H1 (cell line): Measurements from ENCODE around the gene PHRF1. TPM values are rescaled to one million over a fixed set of nuclear protein-coding genes. Genes with fewer than 3 reads are reported as not detected.

ENCODE experiments used
- CTCF ChIA-PET: fragments of 300-600 bp; sonication (Branson Sonifier 250); formaldehyde crosslinking; loops from one replicate; lab custom pipeline; 2021; ENCODE audit not compliant: partially characterized antibody; lab: Charles Lee
- POLR2A ChIA-PET: fragments of 300-600 bp; sonication (Branson Sonifier 250); formaldehyde crosslinking; loops from one replicate; lab custom pipeline; 2021; ENCODE audit warnings: inconsistent platforms; ENCODE audit not compliant: partially characterized antibody; lab: Charles Lee
- DNase-seq, 2 experiments: peaks; one replicate each; pipeline versions ENCODE4 v3.0.0 to v3.0.0-alpha.2; 2010 to 2022; ENCODE audit warnings: low spot score in 2 of 2, low read depth in 1 of 2, mixed read lengths in 1 of 2
- FAIRE-seq: peaks from 2 replicates; lab custom pipeline; 2011; peaks lifted over from hg19 to GRCh38; lab: Jason Lieb, UNC
- H2AFZ ChIP-seq: 2 replicates; pipeline ENCODE4 v1.8.1; 2012; ENCODE audit warnings: low read length, inconsistent platforms
- H2AK5ac ChIP-seq: 2 replicates; pipeline ENCODE4 v1.6.1; 2013; ENCODE audit warnings: low read depth, low read length
- H2BK120ac ChIP-seq: replicated peaks from 2 replicates; pipeline ENCODE3; 2013; ENCODE audit warnings: low read depth, low read length, inconsistent platforms
- H2BK12ac ChIP-seq: 2 replicates; pipeline ENCODE4 v1.6.1; 2013; ENCODE audit warnings: low read depth, low read length
- H2BK15ac ChIP-seq: 2 replicates; pipeline ENCODE4 v1.6.1; 2013; ENCODE audit warnings: low read length
- H2BK20ac ChIP-seq: 2 replicates; pipeline ENCODE4 v1.6.1; 2013; ENCODE audit warnings: low read length
- H2BK5ac ChIP-seq: 2 replicates; pipeline ENCODE4 v1.6.1; 2013; ENCODE audit warnings: low read depth, low read length
- H3K14ac ChIP-seq: 2 replicates; pipeline ENCODE4 v1.6.1; 2013; ENCODE audit warnings: inconsistent platforms; ENCODE audit not compliant: insufficient read length
- H3K18ac ChIP-seq: 2 replicates; pipeline ENCODE4 v1.6.1; 2013; ENCODE audit warnings: low read length; ENCODE audit errors: extremely low read depth
- H3K23ac ChIP-seq: 2 replicates; pipeline ENCODE4 v1.6.1; 2013; ENCODE audit warnings: inconsistent platforms; ENCODE audit not compliant: insufficient read length
- H3K23me2 ChIP-seq: 2 replicates; pipeline ENCODE4 v1.6.1; 2013; ENCODE audit warnings: low read depth, low read length
- H3K27ac ChIP-seq: 2 replicates; pipeline ENCODE4 v1.6.1; 2011; ENCODE audit warnings: low read depth, low read length, inconsistent platforms
- H3K27me3 ChIP-seq, 4 experiments: replicated peaks in 1 of 4; 1 replicate in 1 of 4; 2 replicates in 3 of 4; pipeline versions ENCODE4 v1.6.1 to v1.8.1; 2011 to 2013; ENCODE audit warnings: low read length in 3 of 4, mild to moderate bottlenecking in 3 of 4, inconsistent platforms in 2 of 4, mixed read lengths in 2 of 4, moderate library complexity in 1 of 4; ENCODE audit not compliant: control insufficient read depth in 3 of 4, insufficient read depth in 3 of 4; ENCODE audit errors: extremely low read depth in 1 of 4
- H3K36me3 ChIP-seq, 4 experiments: 2 replicates each; pipeline versions ENCODE4 v1.6.1 to v1.8.1; 2011 to 2013; ENCODE audit warnings: mild to moderate bottlenecking in 4 of 4, low read length in 3 of 4, moderate library complexity in 2 of 4, control low read depth in 1 of 4, inconsistent platforms in 1 of 4; ENCODE audit not compliant: insufficient read depth in 4 of 4, control insufficient read depth in 2 of 4
- H3K4ac ChIP-seq: replicated peaks from 2 replicates; pipeline ENCODE3; 2013; ENCODE audit warnings: low read length, low read depth, mixed read lengths, inconsistent platforms; ENCODE audit not compliant: insufficient read length
- H3K4me1 ChIP-seq, 4 experiments: replicated peaks in 1 of 4; 1 replicate in 1 of 4; 2 replicates in 3 of 4; pipeline versions ENCODE4 v1.6.1 to v1.8.1; 2011 to 2013; ENCODE audit warnings: low read length in 3 of 4, inconsistent platforms in 2 of 4, mixed read lengths in 1 of 4; ENCODE audit not compliant: insufficient read depth in 4 of 4, control insufficient read depth in 3 of 4
- H3K4me2 ChIP-seq, 2 experiments: 2 replicates each; pipeline versions ENCODE4 v1.6.1 to v1.8.1; 2011 to 2013; ENCODE audit warnings: low read depth in 2 of 2, low read length in 2 of 2, control low read depth in 1 of 2, inconsistent platforms in 1 of 2, mild to moderate bottlenecking in 1 of 2; ENCODE audit not compliant: insufficient read depth in 1 of 2
- H3K4me3 ChIP-seq, 4 experiments: fragments of 200-600, 300-600 bp in 1 of 4; sonication (generic), shearing (Covaris generic), sonication (Bioruptor Twin) in 1 of 4; 2 replicates each; pipeline versions ENCODE4 v1.5.1 to v1.8.1; 2011 to 2016; ENCODE audit warnings: low read length in 4 of 4, low read depth in 3 of 4, control low read depth in 2 of 4, inconsistent platforms in 2 of 4, mild to moderate bottlenecking in 2 of 4, mixed read lengths in 1 of 4, moderate library complexity in 1 of 4; ENCODE audit not compliant: insufficient read depth in 2 of 4; ENCODE audit errors: extremely low read depth in 1 of 4
- H3K56ac ChIP-seq: replicated peaks from 2 replicates; pipeline ENCODE3; 2013; ENCODE audit warnings: low read depth, mild to moderate bottlenecking, mixed read lengths, low read length, inconsistent platforms; ENCODE audit not compliant: insufficient read length
- H3K79me1 ChIP-seq: 2 replicates; pipeline ENCODE4 v1.6.1; 2013; ENCODE audit warnings: low read depth, low read length, control low read depth
- H3K79me2 ChIP-seq, 2 experiments: 2 replicates each; pipeline versions ENCODE4 v1.6.1 to v1.8.1; 2012 to 2013; ENCODE audit warnings: low read length in 2 of 2, mild to moderate bottlenecking in 2 of 2, inconsistent platforms in 1 of 2; ENCODE audit not compliant: insufficient read depth in 2 of 2, control insufficient read depth in 1 of 2
- H3K9ac ChIP-seq, 4 experiments: replicated peaks in 1 of 4; 1 replicate in 1 of 4; 2 replicates in 3 of 4; pipeline versions ENCODE4 v1.6.1 to v1.8.1; 2011 to 2013; ENCODE audit warnings: low read depth in 3 of 4, low read length in 3 of 4, control low read depth in 2 of 4, mild to moderate bottlenecking in 2 of 4, moderate library complexity in 2 of 4, inconsistent platforms in 1 of 4; ENCODE audit errors: extremely low read depth in 1 of 4
- H3K9me3 ChIP-seq, 2 experiments: 2 replicates each; pipeline versions ENCODE4 v1.6.1 to v1.8.1; 2012 to 2013; ENCODE audit warnings: mild to moderate bottlenecking in 2 of 2, moderate library complexity in 2 of 2, control low read depth in 1 of 2, inconsistent platforms in 1 of 2, low read depth in 1 of 2, low read length in 1 of 2, mixed read lengths in 1 of 2; ENCODE audit not compliant: insufficient read depth in 2 of 2
- H4K20me1 ChIP-seq, 2 experiments: replicated peaks in 1 of 2; 2 replicates each; pipeline versions ENCODE3 to v1.8.1; 2011 to 2013; ENCODE audit warnings: inconsistent platforms in 2 of 2, low read length in 2 of 2, mild to moderate bottlenecking in 1 of 2; ENCODE audit not compliant: insufficient read depth in 2 of 2, control insufficient read depth in 1 of 2
- H4K5ac ChIP-seq: 2 replicates; pipeline ENCODE4 v1.6.1; 2013; ENCODE audit warnings: low read length, low read depth, mixed read lengths, inconsistent platforms; ENCODE audit not compliant: insufficient read length
- H4K8ac ChIP-seq: 2 replicates; pipeline ENCODE4 v1.8.0; 2013; ENCODE audit warnings: mild to moderate bottlenecking, moderate library complexity, low read length, inconsistent platforms; ENCODE audit not compliant: insufficient read depth; ENCODE audit errors: extremely low read depth
- H4K91ac ChIP-seq: replicated peaks from 2 replicates; pipeline ENCODE3; 2013; ENCODE audit warnings: low read length, mixed read lengths, inconsistent platforms; ENCODE audit not compliant: insufficient read length
- CTBP2 ChIP-seq: IDR thresholded peaks from 2 replicates; pipeline ENCODE4 v1.7.0; 2011; ENCODE audit warnings: borderline replicate concordance, mild to moderate bottlenecking, moderate library complexity, mixed read lengths, low read length; ENCODE audit not compliant: insufficient read depth, insufficient read length
- MAX ChIP-seq: IDR thresholded peaks from 2 replicates; pipeline ENCODE4 v1.6.1; 2012; ENCODE audit warnings: inconsistent platforms
- NANOG ChIP-seq: IDR thresholded peaks from 2 replicates; pipeline ENCODE4 v1.6.1; 2011; ENCODE audit warnings: low read length, low read depth, mild to moderate bottlenecking, inconsistent platforms; ENCODE audit not compliant: insufficient read depth, poor library complexity, severe bottlenecking
- POU5F1 ChIP-seq: IDR thresholded peaks from 2 replicates; pipeline ENCODE4 v1.6.1; 2011; ENCODE audit warnings: low read depth, mild to moderate bottlenecking, low read length, moderate library complexity
- RAD21 ChIP-seq, 2 experiments: IDR thresholded peaks in 1 of 2; conservative IDR thresholded peaks in 1 of 2; 2 replicates each; pipeline ENCODE4 v1.6.1; 2011; ENCODE audit warnings: low read depth in 2 of 2, low read length in 2 of 2, improper control_type of control experiment in 1 of 2, inconsistent platforms in 1 of 2, mild to moderate bottlenecking in 1 of 2, moderate library complexity in 1 of 2
- SAP30 ChIP-seq: fragments of 300-600 bp; sonication (generic); IDR thresholded peaks from 2 replicates; pipeline ENCODE4 v1.7.1; 2012; ENCODE audit warnings: low read length, moderate library complexity, mild to moderate bottlenecking, inconsistent platforms; ENCODE audit not compliant: insufficient read depth, insufficient replicate concordance
- SIN3A ChIP-seq, 2 experiments: IDR thresholded peaks in 1 of 2; conservative IDR thresholded peaks in 1 of 2; 2 replicates each; pipeline ENCODE4 v1.6.1; 2011 to 2012; ENCODE audit warnings: low read length in 2 of 2, improper control_type of control experiment in 1 of 2, low read depth in 1 of 2, mild to moderate bottlenecking in 1 of 2
- SP2 ChIP-seq: IDR thresholded peaks from 2 replicates; pipeline ENCODE4 v1.6.1; 2012; ENCODE audit warnings: mild to moderate bottlenecking, low read length, inconsistent platforms
- SRF ChIP-seq: IDR thresholded peaks from 2 replicates; pipeline ENCODE4 v1.6.1; 2011; ENCODE audit warnings: mild to moderate bottlenecking, low read depth, low read length, moderate library complexity
- TBP ChIP-seq: IDR thresholded peaks from 2 replicates; pipeline ENCODE4 v1.6.1; 2011; ENCODE audit warnings: low read depth, low read length, improper control_type of control experiment
- WGBS, 2 experiments: shearing (Covaris generic) in 1 of 2; methylation state at CpG; one replicate each; pipeline versions ENCODE4 v1.1.6 to v1.1.7; 2013 to 2015; ENCODE audit warnings: low lambda C conversion rate in 2 of 2, mixed read lengths in 2 of 2, inconsistent platforms in 1 of 2, low coverage in 1 of 2, missing lambda C conversion rate in 1 of 2; ENCODE audit not compliant: insufficient replicate concordance in 2 of 2, insufficient coverage in 1 of 2, insufficient read length in 1 of 2; ENCODE audit errors: extremely low coverage in 1 of 2, missing lambda C conversion rate in 1 of 2; 5-methylcytosine and 5-hydroxymethylcytosine counted together
- polyA plus RNA-seq, 7 experiments: library from polyadenylated mRNA; depleted of rRNA in 3 of 7; stranded (reverse) in 5 of 7; unstranded in 2 of 7; fragments of >200 nt in 5 of 7; fragments of 200-250 nt in 2 of 7; gene quantifications; 1 replicate in 5 of 7; 2 replicates in 1 of 7; 4 replicates in 1 of 7; pipeline versions ENCODE4 v1.2.1 to v1.2.3, GENCODE V29; 2011 to 2013; ENCODE audit warnings: missing spikeins in 2 of 7, mixed read lengths in 2 of 7
- total RNA-seq: library from RNA; stranded (reverse); fragmentation: NEBNext Ultra II Directional; extraction: Animal tissue kit (Norgen Biotek cat#: 25700); gene quantifications from 2 replicates; pipeline ENCODE4 v1.2.1, GENCODE V29; 2021

PHRF1 gene
- total and polyA plus RNA-seq, 2 of the 8 experiments (the other 6 are each of a cell fraction or from before 2014, with no cell fraction given) = 13.4 to 37.3 TPM

GRCh38 chr11:558503-558902 is 17.8 kb upstream of the PHRF1 start:
- Histone ChIP-seq H3K4me3 (no peak overlapping the region), H3K14ac (no peak overlapping the region), H2BK12ac (no peak overlapping the region), H3K36me3 (peaks cover 0 to 8% (median under 1%) of the 10 kb centered on the region in 4 experiments; a peak in 2 of 8 replicates), H2BK20ac (no peak overlapping the region), H2BK5ac (no peak overlapping the region), H4K8ac (no peak overlapping the region), H3K4ac (no peak overlapping the region), H3K27me3 (peaks cover 13 to 29% (median 26%) of the 10 kb centered on the region in 4 experiments), H2BK120ac (no peak overlapping the region), H3K9ac (no peak overlapping the region), H4K5ac (no peak overlapping the region), H3K56ac (no peak overlapping the region), H3K4me2 (no peak overlapping the region), H3K79me2 (peaks cover 0 to 4% of the 10 kb centered on the region in 2 experiments; a peak in 1 of 4 replicates), H3K79me1 (peaks cover 8% of the 10 kb centered on the region), H2AFZ (no peak overlapping the region), H3K18ac (no peak overlapping the region), H4K91ac (no peak overlapping the region), H3K9me3 (no peaks in the 10 kb centered on the region), H3K23ac (no peak overlapping the region), H2BK15ac (no peak overlapping the region; the same call in 1 of the 2 replicates), H4K20me1 (peaks cover 9 to 13% of the 10 kb centered on the region in 2 experiments), H2AK5ac (0 out of 2 replicates have a peak overlapping the region, but pooled peaks have one; percentile 6), H3K23me2 (peaks cover 19% of the 10 kb centered on the region; the same call in 1 of the 2 replicates), H3K27ac (no peak overlapping the region), H3K4me1 (peaks cover 0 to 37% (median 12%) of the 10 kb centered on the region in 4 experiments; a peak in 6 of 7 replicates)
- 91% methylated on average over 20 of the region's 20 CpGs; no CpG with 5 or more reads in 1 of the 2 experiments for WGBS, 2 experiments
- CTCF ChIA-PET = interaction anchor here (0.6 to 1.5 kb wide), 4 partner anchors 17 to 139 kb away, joined by 3 to 5 read pairs (median 4); partner anchors contain the start of genes IRF7 and PHRF1
- POLR2A ChIA-PET = interaction anchor here (1.1 to 2.4 kb wide), 4 partner anchors 8 to 261 kb away, joined by 3 to 12 read pairs (median 4); no protein-coding TSS in a partner anchor
- DNase-seq (no peak), FAIRE-seq (no peak)
- TF ChIP-seq SRF = no peak
- no peak for TF ChIP-seq NANOG
- no peak for TF ChIP-seq CTBP2
- no peak for TF ChIP-seq SAP30
- TF ChIP-seq TBP = no peak
- no peak for TF ChIP-seq MAX
- no peak for TF ChIP-seq POU5F1
- no peak for TF ChIP-seq RAD21 (IDR thresholded peaks at IDR 0.05 in 1 of 2, conservative IDR thresholded peaks at IDR 0.05 in 1 of 2; ENCODE audit: low read depth in 2 of 2, low read length in 2 of 2)
- TF ChIP-seq SP2 = no peak
- no peak for TF ChIP-seq SIN3A (conservative IDR thresholded peaks at IDR 0.05 in 1 of 2, IDR thresholded peaks at IDR 0.05 in 1 of 2; ENCODE audit: low read depth in 1 of 2, low read length in 2 of 2)
